MCF 10A (cell line): ENCODE measurements around the gene MAP2K5. TPM values are rescaled to one million over a fixed set of nuclear protein-coding genes. Genes with fewer than 3 reads are reported as not detected.

Source experiments
- BruUV-seq: library from RNA; stranded (reverse); fragments of 400-500 nt; replicated peaks from 2 replicates; lab custom pipeline; 2021; lab: Mats Ljungman, UMichigan
- CTCF ChIA-PET: fragments of 300-600 bp; sonication (Branson Sonifier 250); formaldehyde crosslinking; extraction: SDS; loops from one replicate; lab custom pipeline; 2021; ENCODE audit warnings: antibody characterized with exemption, inconsistent platforms; lab: Yijun Ruan, JAX
- POLR2A ChIA-PET: fragments of 300-600, 350-650 bp; sonication (Branson Sonifier 250); formaldehyde crosslinking; extraction: SDS; loops from one replicate; lab custom pipeline; 2020; ENCODE audit warnings: antibody characterized with exemption, inconsistent platforms; lab: Yijun Ruan, JAX
- DNase-seq: peaks from one replicate; pipeline ENCODE4 v3.0.0-alpha.2; 2018; ENCODE audit not compliant: unreplicated experiment
- H3K27ac Mint-ChIP-seq: one replicate; pipeline ENCODE4 v1.8.0; 2022; ENCODE audit warnings: mild to moderate bottlenecking, low read depth, mixed read lengths; ENCODE audit not compliant: unreplicated experiment
- H3K27me3 Mint-ChIP-seq: one replicate; pipeline ENCODE4 v1.8.0; 2022; ENCODE audit warnings: mixed read lengths; ENCODE audit not compliant: insufficient read depth, unreplicated experiment
- H3K36me3 Mint-ChIP-seq: one replicate; pipeline ENCODE4 v1.8.0; 2022; ENCODE audit warnings: mild to moderate bottlenecking, moderate library complexity, mixed read lengths; ENCODE audit not compliant: insufficient read depth, unreplicated experiment
- H3K4me1 Mint-ChIP-seq: one replicate; pipeline ENCODE4 v1.8.0; 2022; ENCODE audit warnings: mixed read lengths; ENCODE audit not compliant: insufficient read depth, unreplicated experiment
- H3K4me3 Mint-ChIP-seq: one replicate; pipeline ENCODE4 v1.8.0; 2022; ENCODE audit warnings: mild to moderate bottlenecking, moderate library complexity, mixed read lengths; ENCODE audit not compliant: unreplicated experiment
- H3K9me3 Mint-ChIP-seq: one replicate; pipeline ENCODE4 v1.8.0; 2022; ENCODE audit warnings: mixed read lengths; ENCODE audit not compliant: unreplicated experiment
- CTCF ChIP-seq: fragments of 200-600 bp; IDR thresholded peaks from one replicate; pipeline ENCODE4 v1.8.0; 2022; ENCODE audit warnings: antibody characterized with exemption, mild to moderate bottlenecking; ENCODE audit not compliant: unreplicated experiment
- intact Hi-C: fragments of 100-400 bp; cut with micrococcal nuclease; formaldehyde crosslinking; loops from 2 replicates; pipeline ENCODE4 v1.14.1; 2022
- total RNA-seq: library from RNA; stranded (reverse); gene quantifications from 2 replicates; pipeline ENCODE4 v1.2.3, GENCODE V29; 2022

The MAP2K5 gene
- total RNA-seq, 1 experiment from 2014 or later, result 24.4 TPM

- H3K4me1 Mint-ChIP-seq, result peaks cover 7% of the 10 kb centered on the region
- no peak for TF ChIP-seq CTCF
- ChIA-PET CTCF (no interaction called here), POLR2A (interaction anchor here (1.0 to 2.1 kb wide), 2 partner anchors 9 to 10 kb away, joined by 4 to 7 read pairs; partner anchors contain the start of gene MAP2K5)
- H3K36me3 Mint-ChIP-seq, result peaks cover 7% of the 10 kb centered on the region
- H3K4me3 Mint-ChIP-seq, result no peak overlapping the region
- no peak overlapping the region for H3K27ac Mint-ChIP-seq
- H3K27me3 Mint-ChIP-seq, result no peaks in the 10 kb centered on the region
- no peaks in the 10 kb centered on the region for H3K9me3 Mint-ChIP-seq
- BruUV-seq, result no TSS peak
- DNase-seq, result no peak
- intact Hi-C loops, result no loop called here
Observed at GRCh38 chr15:67533873-67534272, 8.6 kb upstream of the MAP2K5 start.

- peaks cover 7% of the 10 kb centered on the region for H3K4me1 Mint-ChIP-seq
- intact Hi-C loops, result no loop called here
- no TSS peak for BruUV-seq
- no peak overlapping the region for H3K27ac Mint-ChIP-seq
- H3K36me3 Mint-ChIP-seq, result peaks cover 4% of the 10 kb centered on the region
- no peak for TF ChIP-seq CTCF
- CTCF ChIA-PET, result no interaction called here
- POLR2A ChIA-PET, result interaction anchor here (2.1 kb wide), 1 partner anchor 10 kb away, joined by 7 read pairs; no protein-coding TSS in a partner anchor
- H3K4me3 Mint-ChIP-seq, result no peak overlapping the region
- no peaks in the 10 kb centered on the region for H3K9me3 Mint-ChIP-seq
- H3K27me3 Mint-ChIP-seq, result no peaks in the 10 kb centered on the region
- DNase-seq, result no peak
Observed at GRCh38 chr15:67534360-67534759, 8.1 kb upstream of the MAP2K5 start.

GRCh38 chr15:67537771-67538170, 4.7 kb upstream of the MAP2K5 start:
- ChIA-PET POLR2A (interaction anchor here (1.6 kb wide), 1 partner anchor 16 kb away, joined by 14 read pairs; the partner anchor contains the start of gene C15orf61), CTCF (no interaction called here)
- no TSS peak for BruUV-seq
- intact Hi-C loops, result no loop called here
- Mint-ChIP-seq H3K4me1 (no peaks in the 10 kb centered on the region), H3K27me3 (no peaks in the 10 kb centered on the region), H3K36me3 (no peaks in the 10 kb centered on the region), H3K4me3 (no peak overlapping the region), H3K27ac (no peak overlapping the region), H3K9me3 (no peaks in the 10 kb centered on the region)
- no peak for TF ChIP-seq CTCF
- DNase-seq, result no peak

GRCh38 chr15:67543348-67543718, 830 bp downstream of the MAP2K5 start:
- Mint-ChIP-seq H3K27ac (peak overlapping the region; percentile 89), H3K27me3 (no peaks in the 10 kb centered on the region), H3K9me3 (no peaks in the 10 kb centered on the region), H3K36me3 (no peaks in the 10 kb centered on the region), H3K4me3 (peak overlapping the region; percentile 96), H3K4me1 (peaks cover 15% of the 10 kb centered on the region)
- TF ChIP-seq CTCF, result no peak
- POLR2A ChIA-PET, result interaction anchor here (1.1 to 5.6 kb wide), 4 partner anchors 11 to 22 kb away, joined by 3 to 91 read pairs (median 8); partner anchors contain the start of gene C15orf61
- no peak for DNase-seq
- intact Hi-C loops, result loop anchor here (2.0 kb wide), 1 partner anchor 289 kb away; no protein-coding TSS in a partner anchor
- no TSS peak for BruUV-seq
- CTCF ChIA-PET, result no interaction called here
